GM21825 (cell line): ENCODE measurements around the gene FIGNL2.
"Not testable (repeated sequence)": the region's sequence is repeated elsewhere in the genome, so short reads cannot be mapped to it uniquely, and the experiment has no call there.

Experiments
- ATAC-seq: cut with Tn5 transposase; IDR thresholded peaks from one replicate; pipeline ENCODE4 v1.9.1; 2021; ENCODE audit warnings: mild to moderate bottlenecking, moderate library complexity; ENCODE audit not compliant: unreplicated experiment

The FIGNL2 gene

DNA sequence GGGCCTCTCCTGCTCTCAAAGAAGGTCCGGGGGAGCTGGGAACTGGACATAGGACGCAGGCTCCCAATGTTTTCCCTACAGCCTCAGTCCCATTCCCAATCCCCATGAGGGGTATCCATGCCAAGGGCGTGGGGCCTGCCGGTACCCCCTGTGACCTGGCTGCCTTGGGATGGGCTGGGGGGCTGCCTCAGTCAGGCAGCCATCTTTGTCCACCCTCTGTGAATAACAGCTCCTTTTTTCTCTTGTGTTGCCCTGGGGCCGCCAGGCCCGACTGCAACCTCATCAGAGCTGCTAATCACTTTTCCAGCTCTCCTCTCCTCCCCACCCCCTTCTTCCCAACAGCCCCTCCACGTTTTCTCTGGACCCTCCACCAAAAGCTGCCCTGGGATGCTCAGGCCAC, 11.2 kb downstream of the FIGNL2 start:
- no peak for ATAC-seq

DNA sequence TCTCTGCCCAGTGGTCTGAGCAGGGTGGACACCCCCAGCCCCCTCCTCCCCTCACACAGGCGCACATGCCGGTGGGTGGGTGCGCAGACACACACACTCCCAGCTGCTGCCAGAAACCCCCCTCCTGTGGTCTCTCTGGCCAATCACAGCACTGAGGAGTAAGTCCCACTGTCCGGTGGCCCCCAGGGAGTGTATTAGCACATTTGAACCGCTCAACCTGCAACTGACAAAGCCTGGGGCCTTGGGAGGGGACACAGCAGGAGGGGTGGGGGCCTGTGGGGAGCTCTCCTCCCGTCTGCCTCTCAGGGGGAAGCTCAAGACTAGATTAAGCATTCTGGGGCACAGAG, 11.7 kb downstream of the FIGNL2 start:
- ATAC-seq, result no peak

DNA sequence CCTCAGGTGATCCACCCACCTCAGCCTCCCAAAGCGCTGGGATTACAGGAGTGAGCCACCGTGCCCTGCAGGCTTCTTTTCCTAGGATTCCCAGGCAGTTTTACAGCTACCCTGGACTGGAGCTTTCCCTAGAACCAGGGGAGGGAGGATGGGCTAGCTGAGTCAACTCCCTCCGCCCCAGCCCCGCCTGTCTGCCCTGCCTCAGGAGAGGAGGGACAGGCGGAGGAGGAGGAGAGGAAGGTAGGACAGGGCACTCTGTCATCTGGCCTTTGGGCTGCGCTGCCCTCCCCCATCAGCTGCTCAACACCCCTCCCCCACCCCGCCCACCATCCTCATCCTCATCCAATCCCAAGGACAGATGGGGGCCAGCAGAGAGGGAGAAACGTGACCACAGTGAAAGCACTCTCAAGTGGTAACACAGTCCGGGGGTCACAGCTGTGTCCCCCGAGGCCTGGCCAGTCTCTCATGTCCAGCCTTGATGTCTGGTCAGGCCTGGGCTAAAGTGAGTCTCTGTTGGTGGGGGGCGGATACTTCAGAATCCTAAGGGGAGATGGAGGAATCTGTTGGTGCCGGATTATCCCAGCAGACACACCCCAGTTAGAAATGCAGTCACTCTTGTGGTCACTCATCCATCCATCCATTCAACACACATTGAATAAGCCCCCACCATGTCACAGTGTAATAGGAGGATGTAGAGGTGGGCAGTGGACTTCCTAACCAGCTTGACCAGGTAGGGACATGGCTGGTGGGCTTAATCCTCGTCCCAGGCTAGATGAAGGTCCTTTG, 12.3 kb downstream of the FIGNL2 start:
- ATAC-seq, result no peak

GRCh38 chr12:51834411-51834810, 14.1 kb downstream of the FIGNL2 start:
- no peak for ATAC-seq

DNA sequence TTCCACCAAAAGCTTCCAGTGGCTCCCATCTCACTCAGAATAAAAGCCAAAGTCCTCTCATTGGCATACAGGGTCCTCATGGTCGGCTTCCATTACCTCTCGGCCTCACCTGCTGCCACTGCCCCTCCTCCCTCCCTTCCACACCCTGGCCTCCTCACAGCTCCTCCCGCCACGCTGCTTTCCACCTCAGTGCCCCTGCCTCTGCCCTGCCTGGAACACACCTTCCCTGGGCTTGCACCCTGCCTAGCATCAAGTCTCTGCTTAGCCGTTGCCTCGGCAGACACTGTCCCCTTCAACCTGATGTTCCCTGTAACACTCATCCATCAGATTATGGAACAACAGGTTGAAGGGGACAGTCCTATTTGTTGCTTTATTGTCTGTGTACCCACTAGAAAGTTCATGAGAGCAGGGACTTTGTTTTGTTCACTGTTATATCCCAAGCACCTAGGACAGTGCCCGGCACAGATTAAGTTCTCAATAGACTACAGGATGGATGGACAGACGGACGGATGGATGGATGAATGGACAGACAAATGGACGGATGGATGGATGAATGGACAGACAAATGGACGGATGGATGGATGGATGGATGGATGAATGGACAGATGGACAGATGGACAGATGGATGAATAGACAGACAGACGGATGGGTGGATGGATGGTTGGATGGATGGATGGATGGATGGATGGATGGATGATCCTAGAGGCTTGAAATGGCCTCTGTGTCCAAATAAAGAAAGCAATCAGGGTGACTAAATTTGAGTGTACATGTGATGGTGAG, 14.9 kb downstream of the FIGNL2 start:
- ATAC-seq, result no peak

DNA sequence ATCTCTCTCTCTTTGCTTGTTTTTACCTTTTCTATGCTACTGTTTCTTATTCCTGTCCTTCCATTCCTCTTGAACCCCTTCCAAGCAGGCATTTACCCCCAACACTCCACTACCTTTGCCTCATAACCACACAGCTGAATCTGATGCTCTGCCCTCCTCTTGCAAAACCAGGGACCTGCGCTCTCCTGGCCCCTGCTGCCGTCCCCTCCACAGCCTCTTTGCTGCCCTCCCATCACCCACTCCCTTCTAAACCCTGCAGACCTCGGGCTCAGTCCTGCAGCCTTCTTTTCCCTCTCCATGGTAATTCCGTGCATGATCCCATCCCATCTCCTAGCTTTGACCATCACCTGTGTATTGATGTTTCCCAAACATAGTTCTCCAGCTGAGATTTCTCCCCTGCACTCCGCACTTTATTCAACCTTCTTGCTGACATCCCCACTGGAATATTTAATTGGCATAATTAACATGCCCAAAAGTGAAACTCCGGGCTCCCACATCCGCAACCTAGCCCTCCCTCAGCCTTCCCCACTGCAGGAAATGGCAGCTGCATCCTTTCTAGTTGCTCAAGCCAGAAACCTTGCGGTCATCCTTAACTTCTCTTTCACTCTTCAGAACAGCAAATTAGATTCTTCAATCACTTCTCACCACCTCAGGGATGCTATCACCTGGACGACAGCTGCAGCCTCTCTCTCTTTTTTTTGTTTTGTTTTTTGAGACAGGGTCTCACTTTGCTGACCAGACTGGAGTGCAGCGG, 16.0 kb downstream of the FIGNL2 start:
- no peak for ATAC-seq

GRCh38 chr12:51831817-51832216, 16.7 kb downstream of the FIGNL2 start:
- ATAC-seq, result not testable (repeated sequence)

- ATAC-seq, result no peak
Observed at GRCh38 chr12:51829641-51830040, 18.9 kb downstream of the FIGNL2 start.

DNA sequence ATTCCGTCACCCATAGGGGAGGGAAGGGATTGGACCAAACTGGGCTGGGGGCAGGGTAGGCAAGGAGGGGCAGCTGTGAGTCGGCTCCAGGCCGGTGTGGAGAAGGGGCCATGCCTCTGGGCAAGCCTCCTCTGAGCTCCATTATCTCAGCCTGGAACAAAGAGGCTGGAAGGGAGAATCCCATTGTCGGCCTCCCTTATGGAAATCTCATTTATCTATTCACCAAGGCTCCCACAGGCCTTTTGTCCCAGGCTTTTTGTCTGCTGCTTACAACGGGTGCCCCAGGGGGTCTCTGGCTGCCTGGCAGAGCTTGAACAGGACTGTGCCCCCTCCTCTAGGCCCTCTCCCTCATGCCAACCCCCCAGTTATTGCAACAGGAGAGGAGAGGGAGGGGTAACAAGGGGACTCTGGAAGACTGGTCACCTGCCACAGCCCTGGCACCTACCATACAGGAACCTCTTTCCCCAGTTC, 19.5 kb downstream of the FIGNL2 start:
- no peak for ATAC-seq

DNA sequence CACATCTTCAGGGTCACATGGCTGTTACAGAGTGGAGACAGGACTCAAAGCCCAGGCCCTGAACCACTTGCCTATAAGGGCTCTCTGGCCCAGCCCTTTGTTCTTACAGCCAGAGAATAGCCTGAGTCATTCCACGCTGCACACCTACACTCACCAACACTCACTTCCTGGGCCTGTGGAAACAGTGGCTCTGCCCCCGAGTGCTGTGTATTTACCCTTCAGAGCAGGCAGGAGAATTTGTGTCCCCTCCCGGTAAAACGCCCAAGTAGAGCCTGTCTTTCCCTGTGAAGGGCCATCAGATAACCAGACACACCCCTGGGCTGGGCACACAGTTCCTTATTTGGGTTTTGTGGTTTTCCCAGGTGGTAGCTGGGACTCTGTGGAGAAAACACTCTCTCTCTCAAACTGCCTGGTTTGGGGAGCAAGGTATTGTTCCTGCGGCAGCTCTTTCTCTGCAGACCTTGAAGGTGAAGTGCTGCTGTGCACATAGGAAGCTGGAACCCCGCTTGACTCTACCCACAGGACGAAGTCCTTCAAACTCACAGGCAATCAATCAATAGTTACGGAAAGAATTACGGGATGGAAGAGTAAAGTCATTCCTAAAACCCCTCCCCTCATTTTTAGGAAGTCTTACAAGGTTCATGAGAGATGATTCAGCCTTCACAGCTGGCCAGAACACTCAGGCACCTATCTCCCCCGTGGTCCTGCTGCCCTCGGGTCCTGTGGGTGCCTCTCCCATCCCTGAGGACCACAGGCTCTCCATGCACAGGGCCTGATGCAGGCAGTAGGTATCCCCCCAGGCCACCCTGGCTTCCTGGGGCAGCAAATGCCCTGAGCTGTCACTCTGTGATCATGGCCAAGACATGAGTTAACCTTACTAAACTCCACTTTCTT, 20.3 kb downstream of the FIGNL2 start:
- no peak for ATAC-seq

GRCh38 chr12:51826881-51827280, 21.6 kb downstream of the FIGNL2 start:
- ATAC-seq, result no peak

- no peak for ATAC-seq
Observed at GRCh38 chr12:51825216-51825615, 23.3 kb downstream of the FIGNL2 start.

DNA sequence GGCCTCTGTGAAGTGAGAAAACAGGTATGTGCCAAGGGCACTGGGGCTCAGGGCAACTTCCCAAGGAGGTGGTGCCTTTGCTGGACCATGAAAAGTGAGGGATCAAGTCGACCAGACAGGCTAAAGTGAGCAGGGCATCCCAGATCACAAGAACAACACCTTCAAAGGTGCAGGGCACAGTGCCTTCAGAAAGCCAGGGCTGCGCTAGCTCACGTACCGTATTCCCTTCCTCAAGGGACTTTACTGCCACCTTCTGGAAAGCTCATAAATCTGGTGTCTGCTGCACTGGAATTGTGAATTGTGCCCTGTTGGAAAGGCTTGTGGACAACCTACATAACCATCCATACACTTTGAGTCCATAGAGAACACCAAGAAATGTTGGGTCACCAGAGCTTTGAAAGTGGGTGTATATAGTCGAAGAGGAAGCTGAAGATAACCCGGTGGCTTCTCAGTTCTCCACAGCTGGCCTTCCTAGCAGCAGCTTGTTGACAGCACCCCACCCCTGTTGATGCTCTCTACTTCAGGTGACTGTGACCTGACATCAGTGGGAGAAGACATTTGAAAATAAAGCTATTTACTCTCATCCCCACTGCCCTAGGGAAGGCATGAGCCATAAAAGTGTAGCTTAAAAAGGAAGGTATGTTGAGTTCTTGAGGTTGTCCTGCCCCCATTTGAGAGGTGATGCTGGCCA, 24.5 kb downstream of the FIGNL2 start:
- no peak for ATAC-seq

- ATAC-seq, result no peak
Observed at GRCh38 chr12:51822956-51823355, 25.6 kb downstream of the FIGNL2 start.

DNA sequence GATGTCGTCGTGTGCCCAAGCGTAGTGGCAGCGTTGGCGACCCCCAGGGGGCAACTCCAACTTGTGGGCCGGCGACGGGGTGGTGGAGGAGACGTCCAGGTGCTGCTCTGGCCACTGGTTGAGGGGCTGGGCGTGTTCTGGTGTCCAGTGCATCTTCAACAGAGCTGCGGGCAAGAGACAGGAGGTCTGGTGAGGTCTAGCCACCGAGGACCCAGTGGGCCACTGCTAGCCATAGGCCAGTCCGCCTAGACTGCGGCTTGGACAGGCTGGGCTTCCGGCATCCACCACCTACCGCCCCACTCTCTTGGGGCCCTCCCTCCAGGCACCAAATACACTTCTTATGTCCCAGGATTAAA, 26.3 kb downstream of the FIGNL2 start:
- ATAC-seq, result no peak

- ATAC-seq, result no peak
Observed at GRCh38 chr12:51821440-51822260, 26.9 kb downstream of the FIGNL2 start.

GRCh38 chr12:51820526-51821439, 27.7 kb downstream of the FIGNL2 start:
- ATAC-seq, result no peak
